HEK293T (cell line): Measurements from ENCODE around the gene KRT15.

Source experiments
- CTCF ChIA-PET: fragments of 350-600 bp; formaldehyde crosslinking; extraction: SDS; loops from one replicate; lab custom pipeline; 2021; ENCODE audit warnings: antibody characterized with exemption, inconsistent platforms; lab: Yijun Ruan, JAX
- POLR2A ChIA-PET: fragments of 350-600 bp; formaldehyde crosslinking; extraction: SDS; loops from one replicate; lab custom pipeline; 2020; ENCODE audit warnings: antibody characterized with exemption, inconsistent platforms; lab: Yijun Ruan, JAX
- DNase-seq: peaks from one replicate; pipeline ENCODE4 v3.0.0; 2012; ENCODE audit warnings: mixed read lengths; ENCODE audit errors: extremely low spot score
- ARNT ChIP-seq: fragments of 450-650 bp; IDR thresholded peaks from 2 replicates; pipeline ENCODE4 v1.6.1; 2017; ENCODE audit warnings: mild to moderate bottlenecking
- BHLHE40 ChIP-seq: fragments of 450-650 bp; IDR thresholded peaks from 2 replicates; pipeline ENCODE4 v1.6.1; 2016; ENCODE audit warnings: mild to moderate bottlenecking, moderate library complexity, borderline replicate concordance
- CTBP1 ChIP-seq: fragments of 450-650 bp; IDR thresholded peaks from 2 replicates; pipeline ENCODE4 v1.6.1; 2016; ENCODE audit warnings: borderline replicate concordance
- ELF4 ChIP-seq: fragments of 450-650 bp; IDR thresholded peaks from 2 replicates; pipeline ENCODE4 v1.6.1; 2017; ENCODE audit warnings: antibody characterized with exemption
- FOXA1 ChIP-seq: fragments of 450-650 bp; IDR thresholded peaks from 2 replicates; pipeline ENCODE4 v1.6.1; 2016; ENCODE audit warnings: mild to moderate bottlenecking
- FOXK2 ChIP-seq: fragments of 450-650 bp; IDR thresholded peaks from 2 replicates; pipeline ENCODE4 v1.6.1; 2016; ENCODE audit warnings: mild to moderate bottlenecking
- FOXM1 ChIP-seq: fragments of 450-650 bp; IDR thresholded peaks from 2 replicates; pipeline ENCODE4 v1.6.1; 2017; ENCODE audit warnings: mild to moderate bottlenecking, borderline replicate concordance
- HDGF ChIP-seq: fragments of 450-650 bp; IDR thresholded peaks from 2 replicates; pipeline ENCODE4 v1.6.1; 2017; ENCODE audit warnings: antibody characterized with exemption, borderline replicate concordance
- L3MBTL2 ChIP-seq: fragments of 450-650 bp; conservative IDR thresholded peaks from 2 replicates; pipeline ENCODE4 v1.6.1; 2016; ENCODE audit warnings: mild to moderate bottlenecking
- LEF1 ChIP-seq: fragments of 450-650 bp; IDR thresholded peaks from 2 replicates; pipeline ENCODE4 v1.6.1; 2017; ENCODE audit warnings: mild to moderate bottlenecking, borderline replicate concordance
- NFRKB ChIP-seq: fragments of 450-650 bp; IDR thresholded peaks from 2 replicates; pipeline ENCODE4 v1.6.1; 2016; ENCODE audit warnings: mild to moderate bottlenecking, moderate library complexity
- SP1 ChIP-seq: fragments of 450-650 bp; IDR thresholded peaks from 2 replicates; pipeline ENCODE4 v1.6.1; 2017
- SUZ12 ChIP-seq: fragments of 450-650 bp; IDR thresholded peaks from 2 replicates; pipeline ENCODE4 v1.6.1; 2016; ENCODE audit warnings: mild to moderate bottlenecking
- TARDBP ChIP-seq: fragments of 450-650 bp; IDR thresholded peaks from 2 replicates; pipeline ENCODE4 v1.6.1; 2016
- ZNF384 ChIP-seq: fragments of 450-650 bp; IDR thresholded peaks from 2 replicates; pipeline ENCODE4 v1.6.1; 2016
- TF ChIP-seq, protein P1 (sequence below): fragments of 450-650 bp; IDR thresholded peaks from 2 replicates; pipeline ENCODE4 v1.6.1; 2016

KRT15 gene

DNA sequence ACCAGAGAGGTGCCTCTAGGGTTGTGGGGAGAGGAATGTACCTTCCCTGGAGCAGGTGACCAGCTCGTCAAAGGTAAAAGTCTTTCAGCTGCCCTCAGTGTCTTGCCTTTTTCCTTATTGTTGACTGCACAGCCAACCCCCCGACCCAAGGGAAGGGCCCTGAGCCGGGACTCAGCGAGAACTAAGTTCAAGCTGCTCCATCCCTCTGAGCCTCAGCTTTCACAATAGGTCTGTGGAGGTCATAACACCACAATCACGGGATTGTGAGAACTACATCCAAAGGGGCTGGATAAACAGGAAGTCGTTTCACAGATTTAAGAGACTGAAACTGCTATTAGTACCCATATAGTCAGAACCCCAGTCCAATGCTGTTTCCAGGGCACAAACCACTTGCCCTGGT is 26.3 kb downstream of the KRT15 start:
- CTCF ChIA-PET = interaction anchor here (0.6 to 2.5 kb wide), 4 partner anchors 57 to 1690 kb away, joined by 3 to 8 read pairs (median 4); no protein-coding TSS in a partner anchor

DNA sequence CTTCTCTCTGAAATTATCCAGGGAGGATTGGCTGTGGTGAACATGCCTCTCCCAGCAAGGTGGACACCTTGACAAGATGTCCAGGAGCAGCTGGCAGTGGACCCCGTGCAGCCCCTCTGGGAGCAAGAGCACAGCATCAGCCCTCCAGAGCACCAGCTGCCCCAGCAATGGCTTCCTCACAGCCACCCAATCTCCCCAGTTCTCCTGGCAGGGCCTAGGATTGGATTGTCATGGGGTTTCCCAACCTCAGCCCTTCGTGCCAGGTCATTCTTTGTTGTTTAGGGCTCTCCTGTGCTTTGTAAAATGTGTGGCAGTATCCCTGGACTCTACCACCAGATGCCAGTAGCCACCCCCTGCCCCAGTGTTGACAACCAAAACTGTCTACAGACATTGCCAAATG is 27.2 kb downstream of the KRT15 start:
- no peak for DNase-seq
- ChIA-PET CTCF (interaction anchor here (0.9 to 2.5 kb wide), 2 partner anchors 58 to 157 kb away, joined by 3 to 8 read pairs; no protein-coding TSS in a partner anchor), POLR2A (interaction anchor here (1.5 kb wide), 1 partner anchor 12 kb away, joined by 4 read pairs; no protein-coding TSS in a partner anchor)
- no peak for TF ChIP-seq HDGF
- TF ChIP-seq SUZ12 = no peak
- TF ChIP-seq LEF1 = no peak
- TF ChIP-seq NFRKB = no peak
- TF ChIP-seq CTBP1 = no peak
- TF ChIP-seq ARNT = no peak
- TF ChIP-seq, protein P1, sequence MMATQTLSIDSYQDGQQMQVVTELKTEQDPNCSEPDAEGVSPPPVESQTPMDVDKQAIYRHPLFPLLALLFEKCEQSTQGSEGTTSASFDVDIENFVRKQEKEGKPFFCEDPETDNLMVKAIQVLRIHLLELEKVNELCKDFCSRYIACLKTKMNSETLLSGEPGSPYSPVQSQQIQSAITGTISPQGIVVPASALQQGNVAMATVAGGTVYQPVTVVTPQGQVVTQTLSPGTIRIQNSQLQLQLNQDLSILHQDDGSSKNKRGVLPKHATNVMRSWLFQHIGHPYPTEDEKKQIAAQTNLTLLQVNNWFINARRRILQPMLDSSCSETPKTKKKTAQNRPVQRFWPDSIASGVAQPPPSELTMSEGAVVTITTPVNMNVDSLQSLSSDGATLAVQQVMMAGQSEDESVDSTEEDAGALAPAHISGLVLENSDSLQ = no peak
- TF ChIP-seq FOXM1 = no peak
- no peak for TF ChIP-seq BHLHE40
- no peak for TF ChIP-seq FOXA1
- TF ChIP-seq SP1 = no peak
- no peak for TF ChIP-seq FOXK2
- no peak for TF ChIP-seq TARDBP
- no peak for TF ChIP-seq L3MBTL2

More for the DNA sequence above, 26.3 kb downstream of the KRT15 start:
- POLR2A ChIA-PET = no interaction called here
- no peak for DNase-seq
- TF ChIP-seq L3MBTL2 = no peak

- no peak for DNase-seq
- TF ChIP-seq CTBP1 (no peak), LEF1 (no peak), L3MBTL2 (no peak), SUZ12 (no peak), FOXK2 (no peak), ZNF384 (no peak), FOXA1 (no peak), FOXM1 (no peak), HDGF (no peak), NFRKB (no peak)
- ChIA-PET CTCF (interaction anchor here (1.6 kb wide), 1 partner anchor 59 kb away, joined by 6 read pairs; no protein-coding TSS in a partner anchor), POLR2A (interaction anchor here (1.5 kb wide), 1 partner anchor 13 kb away, joined by 4 read pairs; no protein-coding TSS in a partner anchor)
Measured at GRCh38 chr17:41490000-41490990, 28.4 kb downstream of the KRT15 start.

DNA sequence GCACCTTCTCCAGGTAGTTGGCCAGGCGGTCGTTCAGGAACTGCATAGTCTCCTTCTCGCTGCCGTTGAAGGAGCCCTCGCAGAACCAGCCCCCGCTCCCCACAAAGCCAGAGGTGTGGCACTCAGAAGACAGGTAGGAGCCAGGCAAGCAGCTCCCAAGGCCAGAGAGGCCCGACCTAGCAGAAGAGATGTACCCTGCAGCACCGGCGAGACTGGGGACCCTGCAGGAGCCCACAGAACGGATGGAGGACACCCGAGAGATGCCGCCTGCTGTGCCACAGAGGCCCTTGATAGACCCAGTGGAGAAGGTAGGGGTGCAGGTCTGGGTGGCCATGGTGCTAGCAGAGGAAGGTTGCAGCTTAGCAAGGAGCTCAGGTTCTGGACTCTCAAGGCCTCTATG is 29.2 kb downstream of the KRT15 start, which contains the start of gene KRT36:
Gene KRT36 (minus strand): TSS at position 380 of the 400 bp plus-strand sequence. CDS start 46 bp downstream, at position 334.
- CTCF ChIA-PET = interaction anchor here (0.6 to 1.6 kb wide), 2 partner anchors 33 to 59 kb away, joined by 4 to 6 read pairs; no protein-coding TSS in a partner anchor
- DNase-seq = no peak
- POLR2A ChIA-PET = interaction anchor here (1.0 kb wide), 1 partner anchor 176 kb away, joined by 3 read pairs; no protein-coding TSS in a partner anchor
- TF ChIP-seq BHLHE40 = no peak

- peak; percentile 54 for DNase-seq
- TF ChIP-seq CTBP1 = no peak
- no peak for TF ChIP-seq ELF4
- TF ChIP-seq ARNT = no peak
- TF ChIP-seq, protein P1 = no peak
- no peak for TF ChIP-seq SUZ12
- POLR2A ChIA-PET = no interaction called here
- CTCF ChIA-PET = interaction anchor here (1.2 to 3.1 kb wide), 4 partner anchors 9 to 176 kb away, joined by 4 to 21 read pairs (median 6); no protein-coding TSS in a partner anchor
Measured at GRCh38 chr17:41486809-41487530, 31.7 kb downstream of the KRT15 start.

DNA sequence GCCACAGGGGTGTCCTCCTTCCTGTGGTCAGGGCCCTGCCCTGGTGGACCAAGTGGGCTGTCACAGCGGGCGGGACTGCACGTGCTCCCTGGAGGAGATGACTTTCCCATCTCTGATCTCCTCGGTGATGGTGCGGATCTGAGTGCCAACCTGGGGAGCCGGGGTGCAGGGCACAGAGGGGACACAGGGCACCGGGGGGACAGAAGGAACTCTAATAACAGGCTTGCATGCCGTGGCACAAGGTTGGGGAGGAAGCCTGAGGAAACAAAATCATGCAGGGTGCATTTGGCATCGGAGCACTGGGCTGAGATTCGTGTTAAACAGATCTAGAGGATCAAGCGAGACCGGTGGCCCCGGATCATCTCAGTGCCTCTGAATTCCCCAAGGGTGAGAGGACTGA is 32.4 kb downstream of the KRT15 start:
- no peak for DNase-seq
- ChIA-PET POLR2A (no interaction called here), CTCF (interaction anchor here (1.2 to 3.1 kb wide), 3 partner anchors 63 to 177 kb away, joined by 4 to 21 read pairs (median 4); no protein-coding TSS in a partner anchor)
- TF ChIP-seq FOXM1 = no peak
- TF ChIP-seq HDGF = no peak
- TF ChIP-seq LEF1 = no peak
- no peak for TF ChIP-seq ZNF384
- no peak for TF ChIP-seq SUZ12
- TF ChIP-seq, protein P1 = no peak
- no peak for TF ChIP-seq ELF4
- no peak for TF ChIP-seq ARNT
- TF ChIP-seq FOXA1 = no peak
- TF ChIP-seq CTBP1 = no peak
- TF ChIP-seq BHLHE40 = no peak
- TF ChIP-seq TARDBP = no peak
- no peak for TF ChIP-seq FOXK2
- no peak for TF ChIP-seq SP1
- TF ChIP-seq L3MBTL2 = no peak
- TF ChIP-seq NFRKB = no peak
